Glutamatergic neuron (in vitro differentiated cells): Measurements from ENCODE around the gene ZNF354B. TPM values are rescaled to one million over a fixed set of nuclear protein-coding genes. Genes with fewer than 3 reads are reported as not detected.

Source experiments
- DNase-seq: peaks from one replicate; pipeline ENCODE4 v3.0.0; 2022
- H3K27ac Mint-ChIP-seq: one replicate; pipeline ENCODE4 v1.8.0; 2020; ENCODE audit warnings: mild to moderate bottlenecking, mixed read lengths, inconsistent platforms; ENCODE audit not compliant: unreplicated experiment
- H3K27me3 Mint-ChIP-seq: one replicate; pipeline ENCODE4 v1.8.0; 2020; ENCODE audit warnings: mild to moderate bottlenecking, moderate library complexity, mixed read lengths, inconsistent platforms; ENCODE audit not compliant: unreplicated experiment
- H3K36me3 Mint-ChIP-seq: one replicate; pipeline ENCODE4 v1.8.0; 2020; ENCODE audit warnings: mild to moderate bottlenecking, mixed read lengths, inconsistent platforms; ENCODE audit not compliant: unreplicated experiment
- H3K4me1 Mint-ChIP-seq: one replicate; pipeline ENCODE4 v1.8.0; 2020; ENCODE audit warnings: mild to moderate bottlenecking, low read depth, mixed read lengths, inconsistent platforms; ENCODE audit not compliant: unreplicated experiment
- H3K4me3 Mint-ChIP-seq: one replicate; pipeline ENCODE4 v1.8.0; 2020; ENCODE audit warnings: mild to moderate bottlenecking, mixed read lengths, inconsistent platforms; ENCODE audit not compliant: unreplicated experiment
- H3K9me3 Mint-ChIP-seq: one replicate; pipeline ENCODE4 v1.8.0; 2020; ENCODE audit warnings: mild to moderate bottlenecking, moderate library complexity, mixed read lengths, inconsistent platforms; ENCODE audit not compliant: unreplicated experiment
- total RNA-seq: library from RNA; stranded (reverse); fragmentation: NEBNext Ultra II Directional; extraction: Animal tissue kit (Norgen Biotek cat#: 25700); gene quantifications from one replicate; pipeline ENCODE4 v1.2.1, GENCODE V29; 2021; ENCODE audit not compliant: unreplicated experiment
- TF ChIP-seq, protein P1 (sequence below): fragments of 200-600 bp; sonication (generic); IDR thresholded peaks from one replicate; pipeline ENCODE4 v1.5.0; 2021; ENCODE audit not compliant: partially characterized antibody, unreplicated experiment

The ZNF354B gene
- total RNA-seq, 1 donor from 2014 or later = 18.0 TPM

- DNase-seq = no peak
- no peaks in the 10 kb centered on the region for H3K4me1 Mint-ChIP-seq
- H3K27me3 Mint-ChIP-seq = peaks cover 2% of the 10 kb centered on the region
- TF ChIP-seq, protein P1, sequence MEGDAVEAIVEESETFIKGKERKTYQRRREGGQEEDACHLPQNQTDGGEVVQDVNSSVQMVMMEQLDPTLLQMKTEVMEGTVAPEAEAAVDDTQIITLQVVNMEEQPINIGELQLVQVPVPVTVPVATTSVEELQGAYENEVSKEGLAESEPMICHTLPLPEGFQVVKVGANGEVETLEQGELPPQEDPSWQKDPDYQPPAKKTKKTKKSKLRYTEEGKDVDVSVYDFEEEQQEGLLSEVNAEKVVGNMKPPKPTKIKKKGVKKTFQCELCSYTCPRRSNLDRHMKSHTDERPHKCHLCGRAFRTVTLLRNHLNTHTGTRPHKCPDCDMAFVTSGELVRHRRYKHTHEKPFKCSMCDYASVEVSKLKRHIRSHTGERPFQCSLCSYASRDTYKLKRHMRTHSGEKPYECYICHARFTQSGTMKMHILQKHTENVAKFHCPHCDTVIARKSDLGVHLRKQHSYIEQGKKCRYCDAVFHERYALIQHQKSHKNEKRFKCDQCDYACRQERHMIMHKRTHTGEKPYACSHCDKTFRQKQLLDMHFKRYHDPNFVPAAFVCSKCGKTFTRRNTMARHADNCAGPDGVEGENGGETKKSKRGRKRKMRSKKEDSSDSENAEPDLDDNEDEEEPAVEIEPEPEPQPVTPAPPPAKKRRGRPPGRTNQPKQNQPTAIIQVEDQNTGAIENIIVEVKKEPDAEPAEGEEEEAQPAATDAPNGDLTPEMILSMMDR = no peak
- H3K36me3 Mint-ChIP-seq = peaks cover 70% of the 10 kb centered on the region
- peaks cover 38% of the 10 kb centered on the region for H3K9me3 Mint-ChIP-seq
- H3K27ac Mint-ChIP-seq = no peak overlapping the region
- no peak overlapping the region for H3K4me3 Mint-ChIP-seq
Measured at GRCh38 chr5:178931846-178932760, 72.3 kb downstream of the ZNF354B start.

Other genes starting within 250 kb of the ZNF354B start
- gene CLK4, start 232.9 kb upstream of the ZNF354B start, total RNA-seq = 29.4 TPM
- gene ZNF354A, start 129.3 kb upstream of the ZNF354B start, total RNA-seq = 20.1 TPM
- 2.2 TPM for gene ZFP2, start 36.0 kb downstream of the ZNF354B start, total RNA-seq
- 9.3 TPM for gene ZNF454, start 81.2 kb downstream of the ZNF354B start, total RNA-seq
- not detected for gene GRM6, start 135.4 kb downstream of the ZNF354B start, total RNA-seq
- gene ZNF879, start 163.9 kb downstream of the ZNF354B start, total RNA-seq = 5.7 TPM
- gene ZNF354C, start 200.4 kb downstream of the ZNF354B start, total RNA-seq = 11.4 TPM